ENCODE data around the gene ATP6V0A1. TPM values are rescaled to one million over a fixed set of nuclear protein-coding genes. Genes with fewer than 3 reads are reported as not detected.
"Not testable (repeated sequence)": the region's sequence is repeated elsewhere in the genome, so short reads cannot be mapped to it uniquely, and the experiment has no call there.

ATP6V0A1 gene
- total RNA-seq, 4 donors from 2014 or later = 51.9 to 74.9 (median 63.9) TPM

DNA sequence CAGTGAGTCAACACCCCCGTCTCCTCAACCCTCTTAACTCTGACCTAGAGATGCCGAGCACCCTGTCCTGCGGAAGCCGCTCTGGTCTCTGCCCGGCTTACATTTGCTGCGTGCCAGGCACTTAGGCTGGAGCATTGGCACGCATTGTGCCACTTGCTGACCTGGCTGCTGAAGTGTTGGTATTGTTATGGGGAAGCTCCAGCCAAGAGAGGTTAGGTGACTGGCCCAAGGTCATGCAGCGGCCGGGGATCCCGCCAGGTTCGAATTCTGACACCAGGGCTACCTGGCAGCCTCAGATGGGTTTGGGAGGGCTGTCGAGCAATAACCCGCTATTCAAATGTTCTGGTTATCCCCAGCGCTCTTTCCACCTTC, 89.0 kb downstream of the ATP6V0A1 start:
- no peak for DNase-seq (ENCODE audit: extremely low spot score)
- Histone ChIP-seq H3K27me3 (peaks cover 0 to 8% (median 2%) of the 10 kb centered on the region in 4 donors), H3K36me3 (peaks cover under 1 to 31% (median 25%) of the 10 kb centered on the region in 4 donors), H3K4me1 (peaks cover 16 to 22% (median 17%) of the 10 kb centered on the region in 4 donors), H3K27ac (replicated peaks in 1 of 4) (no peak overlapping the region), H3K4me3 (peak overlapping the region in 1 of 4 donors; percentile 51), H3K9me3 (no peaks in the 10 kb centered on the region)
- TF ChIP-seq POLR2AphosphoS5 (IDR thresholded peaks at IDR 0.05) (no peak), CTCF (IDR thresholded peaks at IDR 0.05) (no peak), POLR2A (IDR thresholded peaks at IDR 0.05; ENCODE audit: low read depth) (no peak), EP300 (IDR thresholded peaks at IDR 0.05) (no peak)
- 88% methylated on average over 14 of the region's 14 CpGs for WGBS
- intact Hi-C loops (cut with DNase I) = no loop called here

GRCh38 chr17:42548070-42548837, 89.6 kb downstream of the ATP6V0A1 start:
- H3K27me3 ChIP-seq = peaks cover 0 to 8% (median 2%) of the 10 kb centered on the region in 4 donors
- intact Hi-C loops (cut with DNase I) = no loop called here
- peaks cover 16 to 27% (median 23%) of the 10 kb centered on the region in 4 donors for H3K4me1 ChIP-seq
- no peak for DNase-seq (ENCODE audit: extremely low spot score)
- H3K36me3 ChIP-seq = peaks cover 0 to 31% (median 22%) of the 10 kb centered on the region in 4 donors
- peak in 2 of 3 experiments; percentile 16 to 38 for TF ChIP-seq CTCF (IDR thresholded peaks at IDR 0.05)
- no peak for TF ChIP-seq EP300 (IDR thresholded peaks at IDR 0.05)
- TF ChIP-seq POLR2AphosphoS5 (IDR thresholded peaks at IDR 0.05) = peak; percentile 9 to 14
- no peaks in the 10 kb centered on the region for H3K9me3 ChIP-seq
- 36% methylated on average over 52 of the region's 74 CpGs for WGBS
- H3K4me3 ChIP-seq = peak overlapping the region; percentile 38 to 51 (median 42)
- H3K27ac ChIP-seq (replicated peaks in 1 of 4) = no peak overlapping the region

- H3K27ac ChIP-seq (replicated peaks in 1 of 4) = no peak overlapping the region
These were observed 90.5 kb downstream of the ATP6V0A1 start for GRCh38 chr17:42548993-42549755.

GRCh38 chr17:42552736-42553135, 94.1 kb downstream of the ATP6V0A1 start, which contains the start of gene HSD17B1:
HSD17B1 (plus strand) TSS chr17:42552923; CDS start chr17:42552934, 11 bp downstream.
- peaks cover 0 to 15% (median 9%) of the 10 kb centered on the region in 4 donors for H3K36me3 ChIP-seq
- H3K27ac ChIP-seq (replicated peaks in 1 of 4) = peak within 1 kb of the TSS in 3 of 4 donors; percentile 83 to 91 (median 90)
- H3K4me1 ChIP-seq = peaks cover 27 to 56% (median 44%) of the 10 kb centered on the region in 4 donors
- intact Hi-C loops (cut with DNase I); H3K9me3 ChIP-seq; H3K27me3 ChIP-seq; DNase-seq (ENCODE audit: extremely low spot score): not testable (repeated sequence)
- WGBS = 85% methylated on average over 4 of the region's 15 CpGs
- peak within 1 kb of the TSS; percentile 77 to 90 (median 88) for H3K4me3 ChIP-seq

More at GRCh38 chr17:42548993-42549755, 90.5 kb downstream of the ATP6V0A1 start:
- Histone ChIP-seq H3K9me3 (no peaks in the 10 kb centered on the region), H3K4me1 (peaks cover 24 to 37% (median 32%) of the 10 kb centered on the region in 4 donors), H3K27me3 (peaks cover 0 to 8% (median 2%) of the 10 kb centered on the region in 4 donors), H3K4me3 (no peak overlapping the region), H3K36me3 (peaks cover 0 to 23% (median 14%) of the 10 kb centered on the region in 4 donors)
- no peak for TF ChIP-seq EP300 (IDR thresholded peaks at IDR 0.05)
- TF ChIP-seq POLR2A (IDR thresholded peaks at IDR 0.05; ENCODE audit: low read depth) = no peak
- no peak for TF ChIP-seq POLR2AphosphoS5 (IDR thresholded peaks at IDR 0.05)
- no peak for TF ChIP-seq CTCF (IDR thresholded peaks at IDR 0.05)
- DNase-seq (ENCODE audit: extremely low spot score) = no peak
- intact Hi-C loops (cut with DNase I) = no loop called here
- WGBS = 84% methylated on average over 14 of the region's 14 CpGs
